ENCODE measurements around the gene SNX9. TPM values are rescaled to one million over a fixed set of nuclear protein-coding genes. Genes with fewer than 3 reads are reported as not detected.
A peak's percentile ranks its signal among the peaks of the same experiment; 100 is the strongest.
"Not testable (repeated sequence)": the region's sequence is repeated elsewhere in the genome, so short reads cannot be mapped to it uniquely, and the experiment has no call there.

SNX9 gene
- total RNA-seq, 1 experiment from 2014 or later, result 33.1 TPM

DNA sequence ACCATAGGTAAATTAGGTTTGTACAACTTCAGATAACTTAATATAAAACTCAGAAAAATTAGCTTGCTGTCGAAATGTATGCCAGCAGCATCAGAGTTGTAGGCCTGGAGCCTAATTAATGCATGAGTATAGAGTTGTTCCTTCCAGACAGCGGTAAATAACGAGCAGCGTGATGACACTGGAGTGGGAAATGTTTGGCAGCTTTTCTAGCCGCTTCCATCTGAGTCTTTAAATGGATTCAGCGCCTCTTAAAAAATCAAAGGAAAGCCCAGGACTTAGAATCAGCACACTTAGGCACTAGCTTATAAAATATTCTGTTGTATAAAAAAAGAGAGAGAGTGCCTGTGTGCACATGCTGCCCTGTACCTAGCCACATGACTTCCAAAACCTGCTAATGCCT, 114.9 kb downstream of the SNX9 start:
- no peaks in the 10 kb centered on the region for H3K4me1 Mint-ChIP-seq (ENCODE audit: insufficient read depth, unreplicated experiment)
- no peaks in the 10 kb centered on the region for H3K9me3 Mint-ChIP-seq (ENCODE audit: unreplicated experiment)
- peaks cover 76% of the 10 kb centered on the region for H3K36me3 Mint-ChIP-seq (ENCODE audit: insufficient read depth, unreplicated experiment)
- intact Hi-C loops (cut with micrococcal nuclease), result no loop called here
- ChIA-PET POLR2A (interaction anchor here (0.7 kb wide), 1 partner anchor 14 kb away, joined by 3 read pairs; no protein-coding TSS in a partner anchor), CTCF (no interaction called here)
- TF ChIP-seq, protein P1, sequence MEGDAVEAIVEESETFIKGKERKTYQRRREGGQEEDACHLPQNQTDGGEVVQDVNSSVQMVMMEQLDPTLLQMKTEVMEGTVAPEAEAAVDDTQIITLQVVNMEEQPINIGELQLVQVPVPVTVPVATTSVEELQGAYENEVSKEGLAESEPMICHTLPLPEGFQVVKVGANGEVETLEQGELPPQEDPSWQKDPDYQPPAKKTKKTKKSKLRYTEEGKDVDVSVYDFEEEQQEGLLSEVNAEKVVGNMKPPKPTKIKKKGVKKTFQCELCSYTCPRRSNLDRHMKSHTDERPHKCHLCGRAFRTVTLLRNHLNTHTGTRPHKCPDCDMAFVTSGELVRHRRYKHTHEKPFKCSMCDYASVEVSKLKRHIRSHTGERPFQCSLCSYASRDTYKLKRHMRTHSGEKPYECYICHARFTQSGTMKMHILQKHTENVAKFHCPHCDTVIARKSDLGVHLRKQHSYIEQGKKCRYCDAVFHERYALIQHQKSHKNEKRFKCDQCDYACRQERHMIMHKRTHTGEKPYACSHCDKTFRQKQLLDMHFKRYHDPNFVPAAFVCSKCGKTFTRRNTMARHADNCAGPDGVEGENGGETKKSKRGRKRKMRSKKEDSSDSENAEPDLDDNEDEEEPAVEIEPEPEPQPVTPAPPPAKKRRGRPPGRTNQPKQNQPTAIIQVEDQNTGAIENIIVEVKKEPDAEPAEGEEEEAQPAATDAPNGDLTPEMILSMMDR (IDR thresholded peaks at IDR 0.05; ENCODE audit: unreplicated experiment), result no peak
- H3K27me3 Mint-ChIP-seq (ENCODE audit: insufficient read depth, unreplicated experiment), result no peaks in the 10 kb centered on the region
- no peak overlapping the region for H3K27ac Mint-ChIP-seq (ENCODE audit: low read depth, unreplicated experiment)
- BruUV-seq (replicated peaks), result no TSS peak
- no peak for DNase-seq (ENCODE audit: unreplicated experiment)
- H3K4me3 Mint-ChIP-seq (ENCODE audit: unreplicated experiment), result no peak overlapping the region

DNA sequence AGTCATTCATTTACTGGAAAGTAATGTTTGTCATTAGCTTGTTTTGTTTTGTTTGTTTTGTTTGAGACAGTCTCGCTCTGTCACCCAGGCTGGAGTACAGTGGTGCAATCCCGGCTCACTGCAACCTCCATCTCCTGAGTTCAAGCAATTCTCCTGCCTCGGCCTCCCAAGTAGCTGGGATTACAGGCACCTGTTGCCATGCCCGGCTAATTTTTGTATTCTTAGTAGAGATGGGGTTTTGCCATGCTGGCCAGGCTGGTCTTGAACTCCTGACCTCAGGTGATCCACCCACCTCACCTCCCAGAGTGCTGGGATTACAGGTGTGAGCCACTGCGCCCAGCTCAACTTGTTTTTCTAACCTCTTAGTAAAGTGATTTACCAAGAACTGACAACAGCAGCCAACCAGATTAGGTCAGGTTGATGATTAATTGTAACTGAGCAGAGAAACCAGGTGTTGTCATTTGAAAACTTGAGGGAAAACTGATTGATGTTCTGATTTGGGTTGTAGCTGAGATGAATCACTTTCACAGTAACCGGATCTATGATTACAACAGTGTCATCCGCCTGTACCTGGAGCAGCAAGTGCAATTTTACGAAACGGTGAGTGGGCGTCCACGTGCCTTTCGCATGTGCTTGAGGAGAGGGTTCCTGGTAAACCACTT, 117.5 kb downstream of the SNX9 start:
- BruUV-seq (replicated peaks); CTCF ChIA-PET; H3K4me1 Mint-ChIP-seq (ENCODE audit: insufficient read depth, unreplicated experiment); H3K27me3 Mint-ChIP-seq (ENCODE audit: insufficient read depth, unreplicated experiment); intact Hi-C loops (cut with micrococcal nuclease); POLR2A ChIA-PET; H3K4me3 Mint-ChIP-seq (ENCODE audit: unreplicated experiment); H3K27ac Mint-ChIP-seq (ENCODE audit: low read depth, unreplicated experiment); H3K9me3 Mint-ChIP-seq (ENCODE audit: unreplicated experiment): not testable (repeated sequence)
- peaks cover 84% of the 10 kb centered on the region for H3K36me3 Mint-ChIP-seq (ENCODE audit: insufficient read depth, unreplicated experiment)
- DNase-seq (ENCODE audit: unreplicated experiment), result peak; percentile 52

DNA sequence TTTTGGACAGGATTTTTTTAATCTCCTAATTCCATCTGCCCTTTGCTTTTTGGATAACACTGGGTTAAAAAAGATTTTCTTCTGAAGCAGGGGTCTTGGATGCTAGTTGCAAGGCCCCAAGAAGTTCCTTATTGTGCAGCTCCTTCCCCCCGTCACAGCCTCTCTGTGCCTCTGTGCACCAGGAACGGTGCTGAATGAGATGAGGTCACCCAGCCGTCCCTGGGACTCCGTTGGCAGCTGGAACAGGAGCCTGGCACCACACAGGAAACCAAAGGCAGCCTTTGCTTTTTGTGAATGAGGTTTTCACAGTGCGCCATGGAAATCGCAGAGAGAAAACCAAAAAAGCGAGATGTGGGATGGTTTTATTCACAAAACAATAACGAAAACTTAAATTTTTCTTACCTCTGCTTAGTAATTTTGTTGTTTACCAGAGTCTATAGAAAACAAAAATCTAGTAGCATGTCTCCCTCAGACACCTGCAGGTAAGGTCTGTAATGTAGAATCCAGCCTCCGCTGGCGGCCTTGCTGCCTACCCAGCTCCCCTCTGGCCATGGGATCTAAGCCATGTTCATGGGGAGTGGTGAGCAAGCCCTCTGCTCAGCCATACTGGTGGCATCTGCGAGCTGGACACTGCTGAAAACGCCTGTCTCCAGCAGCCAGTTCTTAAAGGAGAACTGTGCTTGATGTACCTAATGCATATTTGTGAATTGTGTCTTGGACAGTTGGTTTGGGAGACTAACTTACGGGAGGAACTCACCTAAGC, 118.2 kb downstream of the SNX9 start:
- peaks cover 7% of the 10 kb centered on the region for H3K9me3 Mint-ChIP-seq (ENCODE audit: unreplicated experiment)
- H3K36me3 Mint-ChIP-seq (ENCODE audit: insufficient read depth, unreplicated experiment), result peaks cover 84% of the 10 kb centered on the region
- no peaks in the 10 kb centered on the region for H3K4me1 Mint-ChIP-seq (ENCODE audit: insufficient read depth, unreplicated experiment)
- H3K4me3 Mint-ChIP-seq (ENCODE audit: unreplicated experiment), result no peak overlapping the region
- no peak overlapping the region for H3K27ac Mint-ChIP-seq (ENCODE audit: low read depth, unreplicated experiment)
- intact Hi-C loops (cut with micrococcal nuclease), result no loop called here
- H3K27me3 Mint-ChIP-seq (ENCODE audit: insufficient read depth, unreplicated experiment), result no peaks in the 10 kb centered on the region
- ChIA-PET CTCF (no interaction called here), POLR2A (no interaction called here)
- TF ChIP-seq, protein P1 (IDR thresholded peaks at IDR 0.05; ENCODE audit: unreplicated experiment), result no peak
- DNase-seq (ENCODE audit: unreplicated experiment), result no peak
- BruUV-seq (replicated peaks), result no TSS peak

DNA sequence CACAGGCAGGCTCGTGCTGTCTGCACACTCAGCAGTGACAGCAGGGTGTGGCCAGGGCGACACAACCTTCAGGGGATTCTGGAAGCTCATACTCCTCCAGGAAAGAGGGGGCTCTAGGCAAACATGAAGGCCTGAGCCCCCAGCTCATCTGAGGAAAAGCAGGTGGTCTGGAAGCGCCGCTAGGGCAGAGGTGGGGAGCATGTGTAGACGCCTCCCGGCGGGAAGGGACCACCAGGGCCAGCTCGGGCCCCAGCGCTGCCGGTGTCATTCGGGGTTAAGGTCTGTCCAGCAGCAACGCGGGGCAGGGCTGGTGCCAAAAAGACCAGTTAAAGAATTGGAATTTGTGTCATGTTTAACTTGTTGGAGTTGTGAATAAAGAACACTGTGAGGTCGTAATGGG, 119.3 kb downstream of the SNX9 start:
- H3K27me3 Mint-ChIP-seq (ENCODE audit: insufficient read depth, unreplicated experiment), result no peaks in the 10 kb centered on the region
- no peaks in the 10 kb centered on the region for H3K4me1 Mint-ChIP-seq (ENCODE audit: insufficient read depth, unreplicated experiment)
- H3K27ac Mint-ChIP-seq (ENCODE audit: low read depth, unreplicated experiment), result no peak overlapping the region
- peaks cover 7% of the 10 kb centered on the region for H3K9me3 Mint-ChIP-seq (ENCODE audit: unreplicated experiment)
- H3K36me3 Mint-ChIP-seq (ENCODE audit: insufficient read depth, unreplicated experiment), result peaks cover 87% of the 10 kb centered on the region
- ChIA-PET POLR2A (no interaction called here), CTCF (interaction anchor here (0.6 kb wide), 1 partner anchor 40 kb away, joined by 5 read pairs; no protein-coding TSS in a partner anchor)
- no peak for DNase-seq (ENCODE audit: unreplicated experiment)
- intact Hi-C loops (cut with micrococcal nuclease), result no loop called here
- no TSS peak for BruUV-seq (replicated peaks)
- TF ChIP-seq, protein P1 (IDR thresholded peaks at IDR 0.05; ENCODE audit: unreplicated experiment), result no peak
- H3K4me3 Mint-ChIP-seq (ENCODE audit: unreplicated experiment), result no peak overlapping the region

Data from MCF 10A (cell line).